GM21786 (cell line): ENCODE data around the gene MRE11.
"Not testable (repeated sequence)": the region's sequence is repeated elsewhere in the genome, so short reads cannot be mapped to it uniquely, and the experiment has no call there.

Experiments
- ATAC-seq: cut with Tn5 transposase; IDR thresholded peaks from one replicate; pipeline ENCODE4 v1.9.1; 2021; ENCODE audit not compliant: unreplicated experiment

MRE11 gene

GRCh38 chr11:94433049-94433448 is 60.6 kb downstream of the MRE11 start:
- no peak for ATAC-seq

GRCh38 chr11:94424662-94425061 is 69.0 kb downstream of the MRE11 start:
- no peak for ATAC-seq

DNA sequence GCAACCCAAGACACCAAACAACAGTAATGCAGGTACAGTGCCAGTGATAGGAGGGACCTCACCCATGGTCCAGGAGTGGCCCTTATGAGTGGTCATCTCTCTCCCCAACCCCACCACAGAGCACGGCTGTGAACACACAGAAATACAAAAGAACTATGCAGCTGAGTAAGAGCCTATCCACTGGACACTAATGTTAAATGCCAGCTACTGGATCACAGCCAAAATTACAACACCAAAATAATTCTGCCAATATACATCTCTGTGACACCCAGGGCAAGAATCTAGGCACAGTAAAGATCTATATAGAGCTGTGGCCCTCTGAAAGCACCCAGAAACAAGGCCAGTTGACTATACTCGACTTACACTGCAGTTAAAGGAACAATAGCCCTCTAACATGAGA is 69.6 kb downstream of the MRE11 start:
- no peak for ATAC-seq

DNA sequence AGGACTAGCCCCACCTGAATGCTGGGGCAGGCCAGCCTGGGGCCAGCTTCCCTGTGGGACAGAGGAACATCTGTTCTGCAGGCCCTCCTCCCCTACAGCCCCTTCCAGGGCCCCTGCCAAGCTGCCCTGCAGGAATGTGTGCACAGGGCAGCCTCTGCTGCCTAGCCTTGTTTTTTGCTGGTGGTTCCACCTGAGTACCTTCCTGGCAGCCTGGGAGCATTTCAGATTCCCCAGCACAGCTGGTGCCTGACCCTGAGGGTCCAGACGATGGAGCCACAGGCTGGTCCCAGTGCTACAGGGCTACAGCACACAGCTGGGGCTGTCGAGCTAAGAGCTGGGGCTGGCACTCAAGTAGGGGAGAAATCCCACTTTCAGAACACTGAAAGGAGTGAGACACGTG is 70.1 kb downstream of the MRE11 start:
- no peak for ATAC-seq

DNA sequence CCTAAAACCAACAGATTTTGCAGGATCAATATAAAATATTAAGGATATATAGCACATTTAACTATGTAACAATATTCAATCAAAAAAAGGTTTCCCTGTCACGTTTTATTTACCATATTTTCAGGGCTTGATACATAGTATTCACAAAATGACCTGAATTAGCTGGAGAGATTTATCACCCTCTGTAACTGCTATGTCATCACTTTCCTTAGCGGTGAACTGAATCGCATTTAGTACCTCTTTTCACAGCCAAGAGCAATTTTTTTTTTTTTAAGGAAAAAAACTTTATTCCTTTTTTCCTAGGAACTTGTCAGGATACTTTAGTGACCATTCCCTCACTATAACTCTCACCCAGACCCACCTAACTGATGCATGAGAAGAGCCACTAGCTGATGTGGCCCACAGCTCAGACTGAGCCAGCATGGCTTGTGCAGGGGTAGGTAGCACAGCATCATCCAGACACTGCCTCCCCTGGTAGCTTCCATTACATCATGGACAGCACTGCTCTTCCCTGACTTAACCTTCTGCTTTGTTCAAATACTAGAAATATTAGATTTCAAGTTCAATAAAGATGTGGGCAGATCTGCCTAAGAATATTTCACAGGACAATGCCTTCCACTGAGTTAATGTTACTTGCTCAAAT is 75.4 kb downstream of the MRE11 start:
- ATAC-seq, result no peak

DNA sequence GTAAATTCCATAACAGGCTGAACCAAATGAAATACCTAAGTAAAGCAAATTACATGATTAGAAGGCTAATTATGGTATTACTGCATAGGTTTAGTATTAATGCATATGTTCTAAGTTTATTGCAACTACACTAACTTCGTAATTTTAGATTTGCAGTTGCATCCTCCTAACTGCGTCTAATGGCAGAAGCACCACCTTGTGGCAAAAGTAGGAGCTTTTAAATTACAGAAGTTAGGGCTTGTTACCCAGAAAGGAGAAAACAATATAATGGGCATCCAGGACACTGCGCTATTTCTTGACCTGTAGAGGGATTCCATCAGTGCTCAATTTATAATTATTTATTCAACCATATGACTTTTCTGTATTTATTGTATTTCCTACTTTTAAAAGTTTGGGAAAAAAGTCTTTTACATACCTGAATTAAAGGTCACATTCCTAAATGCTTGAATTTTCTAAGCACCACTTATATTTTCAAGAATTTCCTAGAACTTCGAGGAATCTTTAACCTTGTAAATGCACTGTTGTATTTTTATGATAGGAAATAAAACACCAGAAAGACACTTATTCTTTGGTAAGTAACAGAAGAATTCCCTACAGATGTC is 76.2 kb downstream of the MRE11 start:
- no peak for ATAC-seq

DNA sequence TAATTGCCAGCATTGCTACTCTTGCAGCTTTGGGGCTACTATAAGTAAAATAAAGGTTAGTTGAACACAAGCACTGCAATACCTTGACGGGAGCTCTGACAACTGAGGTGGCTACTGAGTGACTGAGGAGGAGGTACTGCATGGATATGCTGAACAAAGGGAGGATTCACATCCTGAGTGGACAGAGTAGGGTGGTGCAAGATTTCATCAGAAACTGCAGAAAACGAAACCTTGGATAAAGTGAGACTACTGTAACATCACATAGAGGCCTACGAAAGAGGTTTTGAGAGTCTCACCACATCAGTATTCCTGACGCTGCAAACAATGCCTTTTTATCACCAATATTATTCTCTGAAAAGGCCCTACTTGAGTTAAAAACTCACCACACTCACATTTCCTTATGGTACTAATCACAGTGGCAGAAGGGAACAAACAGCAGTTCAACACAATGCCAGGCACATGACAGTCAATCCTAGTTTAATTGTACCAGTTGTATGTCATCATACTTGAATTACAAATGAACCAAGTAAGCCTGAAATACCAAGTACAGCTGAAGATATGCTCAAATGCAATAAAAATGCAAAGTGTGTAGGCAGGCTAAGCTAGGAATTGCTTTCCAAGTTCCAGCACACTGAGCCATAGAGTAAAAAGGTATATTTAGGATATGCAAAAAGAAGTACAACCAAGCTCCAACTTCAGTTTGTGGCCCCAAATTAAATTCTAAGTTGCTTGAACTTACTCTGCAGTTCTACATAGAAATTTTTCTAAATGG is 88.4 kb downstream of the MRE11 start:
- no peak for ATAC-seq

GRCh38 chr11:94402355-94402754 is 91.3 kb downstream of the MRE11 start:
- ATAC-seq, result no peak

GRCh38 chr11:94401773-94402265 is 91.8 kb downstream of the MRE11 start:
- no peak for ATAC-seq

DNA sequence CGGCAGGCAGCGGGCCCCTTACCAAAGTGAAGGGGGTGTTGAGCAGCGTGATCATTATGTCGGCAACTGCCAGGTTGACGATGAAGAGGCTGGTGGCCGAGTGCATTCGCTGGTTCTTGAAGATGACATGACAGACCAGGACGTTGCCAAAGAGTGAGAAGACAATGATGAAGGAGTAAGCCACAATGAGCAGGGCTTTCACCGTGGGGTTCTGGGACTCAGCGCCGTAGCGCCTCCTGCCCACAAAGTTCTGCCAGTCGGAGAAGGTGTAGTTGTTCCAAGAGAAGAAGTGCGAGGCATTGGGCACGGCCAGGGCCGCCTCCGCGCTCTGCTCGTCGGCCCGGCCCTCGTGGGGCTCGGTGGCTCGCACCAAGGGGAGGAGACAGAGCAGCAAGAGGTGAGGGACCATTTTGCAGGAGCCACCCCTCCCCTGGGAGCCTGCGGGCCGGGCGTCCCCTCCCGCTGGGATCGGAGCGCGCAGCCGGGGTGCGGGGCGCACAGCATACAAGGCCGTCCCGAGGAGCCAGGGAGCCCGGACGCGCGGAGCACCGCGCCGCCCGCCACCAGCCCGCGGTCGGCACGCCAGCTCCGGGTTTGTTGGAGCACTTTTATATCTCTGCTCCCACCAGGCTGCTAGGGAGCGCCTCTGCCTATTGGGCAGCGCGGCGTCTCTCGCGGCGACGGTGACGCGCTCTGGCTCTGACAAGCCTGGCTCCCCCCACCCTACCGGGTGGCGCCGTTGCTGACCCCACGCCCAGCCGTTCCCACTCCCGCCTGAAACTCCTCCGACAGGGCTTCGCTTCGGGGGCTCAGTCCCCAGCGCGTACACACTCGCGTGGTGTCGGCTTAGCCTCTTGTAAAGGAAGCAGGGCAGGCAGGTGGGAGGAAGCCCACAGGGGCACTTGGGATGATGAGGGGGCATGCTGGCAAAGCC is 92.5 kb downstream of the MRE11 start, which contains the start of gene GPR83:
Gene GPR83, minus strand, starts transcription at position 581 of the 934 bp plus-strand sequence. Its CDS starts 172 bp downstream, at position 409.
- no peak for ATAC-seq

GRCh38 chr11:94400457-94400838 is 93.2 kb downstream of the MRE11 start:
- ATAC-seq, result no peak

DNA sequence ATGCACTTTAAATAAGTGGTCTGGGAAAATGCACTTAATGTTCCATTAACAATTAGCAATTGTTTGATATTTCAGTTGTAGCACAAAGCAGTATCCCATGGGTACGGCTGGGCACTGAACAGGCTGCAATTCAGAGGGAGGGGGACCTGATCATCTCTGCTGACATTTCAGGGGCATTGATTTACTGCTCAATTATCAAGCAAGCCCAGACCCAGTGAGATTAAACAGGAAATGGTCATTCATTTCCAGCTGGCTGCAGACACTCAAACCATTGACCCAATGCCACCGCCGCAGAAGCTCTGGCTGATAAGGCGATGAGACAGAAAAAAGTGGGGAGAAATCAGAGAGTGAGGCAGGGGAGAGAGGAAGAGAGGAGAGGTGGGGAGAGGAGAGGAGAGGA is 93.6 kb downstream of the MRE11 start:
- ATAC-seq, result no peak

GRCh38 chr11:94398101-94398500 is 95.5 kb downstream of the MRE11 start:
- ATAC-seq, result no peak

DNA sequence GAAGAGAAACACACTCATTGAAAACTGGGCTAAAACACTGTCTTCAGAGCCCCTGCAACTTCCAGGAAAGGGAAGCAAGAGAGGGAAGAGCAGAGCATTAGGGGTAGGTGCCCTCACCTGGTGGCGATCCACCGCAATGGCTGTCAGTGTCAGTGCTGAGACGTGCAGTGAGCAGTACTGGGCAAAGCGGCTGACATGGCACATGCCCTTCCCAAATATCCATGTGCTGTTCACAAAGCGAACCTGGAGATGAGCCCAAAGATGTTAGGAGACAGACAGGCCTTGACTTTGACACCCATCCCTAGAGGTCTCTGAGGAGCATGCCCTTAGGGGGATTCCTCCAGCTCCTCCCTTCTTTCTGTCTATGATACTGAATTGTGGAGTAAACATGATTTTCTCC is 97.4 kb downstream of the MRE11 start:
- ATAC-seq, result no peak

- ATAC-seq, result not testable (repeated sequence)
Observed at GRCh38 chr11:94391937-94392336, 101.7 kb downstream of the MRE11 start.

- no peak for ATAC-seq
Observed at GRCh38 chr11:94379613-94380012, 114.0 kb downstream of the MRE11 start.

- ATAC-seq, result no peak
Observed at GRCh38 chr11:94376841-94377240, 116.8 kb downstream of the MRE11 start.

- not testable (repeated sequence) for ATAC-seq
Observed at GRCh38 chr11:94370576-94370975, 123.1 kb downstream of the MRE11 start.
